ENCODE measurements around the gene LRPPRC.
"Not testable (repeated sequence)": the region's sequence is repeated elsewhere in the genome, so short reads cannot be mapped to it uniquely, and the experiment has no call there.

The LRPPRC gene

GRCh38 chr2:43924463-43924862 lies 71.3 kb downstream of the LRPPRC start:
- in situ Hi-C loops (cut with HindIII; ENCODE audit: low sequenced_read_pairs), result no loop called here

- in situ Hi-C loops (cut with HindIII; ENCODE audit: low sequenced_read_pairs), result not testable (repeated sequence)
Measured at GRCh38 chr2:43911136-43911790, 84.5 kb downstream of the LRPPRC start.

- in situ Hi-C loops (cut with HindIII; ENCODE audit: low sequenced_read_pairs), result no loop called here
Measured at GRCh38 chr2:43906448-43907109, 89.2 kb downstream of the LRPPRC start.

- in situ Hi-C loops (cut with HindIII; ENCODE audit: low sequenced_read_pairs), result no loop called here
Measured at GRCh38 chr2:43905871-43906270, 89.9 kb downstream of the LRPPRC start.

- in situ Hi-C loops (cut with HindIII; ENCODE audit: low sequenced_read_pairs), result no loop called here
Measured at GRCh38 chr2:43905371-43905803, 90.4 kb downstream of the LRPPRC start.

GRCh38 chr2:43899589-43899988 lies 96.2 kb downstream of the LRPPRC start:
- in situ Hi-C loops (cut with HindIII; ENCODE audit: low sequenced_read_pairs), result no loop called here

GRCh38 chr2:43898838-43899346 lies 96.9 kb downstream of the LRPPRC start:
- in situ Hi-C loops (cut with HindIII; ENCODE audit: low sequenced_read_pairs), result no loop called here

- in situ Hi-C loops (cut with HindIII; ENCODE audit: low sequenced_read_pairs), result no loop called here
Measured at GRCh38 chr2:43898134-43898837, 97.5 kb downstream of the LRPPRC start.

- in situ Hi-C loops (cut with HindIII; ENCODE audit: low sequenced_read_pairs), result no loop called here
Measured at GRCh38 chr2:43897492-43897891, 98.3 kb downstream of the LRPPRC start.

GRCh38 chr2:43896906-43897305 lies 98.9 kb downstream of the LRPPRC start:
- in situ Hi-C loops (cut with HindIII; ENCODE audit: low sequenced_read_pairs), result no loop called here

GRCh38 chr2:43894743-43895142 lies 101.0 kb downstream of the LRPPRC start:
- in situ Hi-C loops (cut with HindIII; ENCODE audit: low sequenced_read_pairs), result no loop called here

- in situ Hi-C loops (cut with HindIII; ENCODE audit: low sequenced_read_pairs), result no loop called here
Measured at GRCh38 chr2:43890855-43891254, 104.9 kb downstream of the LRPPRC start.

- in situ Hi-C loops (cut with HindIII; ENCODE audit: low sequenced_read_pairs), result no loop called here
Measured at GRCh38 chr2:43889416-43889815, 106.4 kb downstream of the LRPPRC start.

GRCh38 chr2:43887176-43887575 lies 108.6 kb downstream of the LRPPRC start:
- in situ Hi-C loops (cut with HindIII; ENCODE audit: low sequenced_read_pairs), result no loop called here

GRCh38 chr2:43885132-43885632 lies 110.6 kb downstream of the LRPPRC start:
- in situ Hi-C loops (cut with HindIII; ENCODE audit: low sequenced_read_pairs), result no loop called here

GRCh38 chr2:43884689-43885088 lies 111.1 kb downstream of the LRPPRC start:
- in situ Hi-C loops (cut with HindIII; ENCODE audit: low sequenced_read_pairs), result no loop called here

- in situ Hi-C loops (cut with HindIII; ENCODE audit: low sequenced_read_pairs), result no loop called here
Measured at GRCh38 chr2:43882312-43882711, 113.5 kb downstream of the LRPPRC start.

- in situ Hi-C loops (cut with HindIII; ENCODE audit: low sequenced_read_pairs), result no loop called here
Measured at GRCh38 chr2:43880952-43881351, 114.8 kb downstream of the LRPPRC start.

- in situ Hi-C loops (cut with HindIII; ENCODE audit: low sequenced_read_pairs), result no loop called here
Measured at GRCh38 chr2:43880471-43880870, 115.3 kb downstream of the LRPPRC start.

GRCh38 chr2:43879261-43879660 lies 116.5 kb downstream of the LRPPRC start:
- in situ Hi-C loops (cut with HindIII; ENCODE audit: low sequenced_read_pairs), result no loop called here

GRCh38 chr2:43877782-43878464 lies 117.9 kb downstream of the LRPPRC start:
- in situ Hi-C loops (cut with HindIII; ENCODE audit: low sequenced_read_pairs), result no loop called here
